Hepatocyte (in vitro differentiated cells): Measurements from ENCODE around the gene RNF25. TPM values are rescaled to one million over a fixed set of nuclear protein-coding genes. Genes with fewer than 3 reads are reported as not detected.
A peak's percentile ranks its signal among the peaks of the same experiment; 100 is the strongest.

Source experiments
- DNase-seq: peaks from one replicate; pipeline ENCODE4 v3.0.0-alpha.2; 2016; ENCODE audit warnings: low spot score
- H2AFZ ChIP-seq: fragments of 200-600 bp; sonication (generic); 2 replicates; pipeline ENCODE4 v1.6.0; 2016; ENCODE audit warnings: antibody characterized with exemption, mild to moderate bottlenecking
- H3K27ac ChIP-seq: fragments of 200-600 bp; sonication (generic); 2 replicates; pipeline ENCODE4 v1.5.1; 2016; ENCODE audit warnings: mild to moderate bottlenecking
- H3K27me3 ChIP-seq: fragments of 200-600 bp; sonication (generic); 2 replicates; pipeline ENCODE4 v1.6.1; 2016
- H3K36me3 ChIP-seq: fragments of 200-600 bp; sonication (generic); replicated peaks from 2 replicates; pipeline ENCODE4 v1.5.1; 2016; ENCODE audit warnings: low read depth; ENCODE audit not compliant: insufficient read depth
- H3K4me1 ChIP-seq: fragments of 200-600 bp; sonication (generic); 2 replicates; pipeline ENCODE4 v1.5.1; 2016; ENCODE audit warnings: mild to moderate bottlenecking, moderate library complexity; ENCODE audit not compliant: insufficient read depth
- H3K4me2 ChIP-seq: fragments of 200-600 bp; sonication (generic); 2 replicates; pipeline ENCODE4 v1.6.0; 2016
- H3K4me3 ChIP-seq: fragments of 200-600 bp; sonication (generic); 2 replicates; pipeline ENCODE4 v1.5.1; 2016; ENCODE audit warnings: mild to moderate bottlenecking
- H3K79me2 ChIP-seq: fragments of 200-600 bp; sonication (generic); 2 replicates; pipeline ENCODE4 v1.6.0; 2017; ENCODE audit warnings: mild to moderate bottlenecking
- H3K9me2 ChIP-seq: fragments of 200-600 bp; sonication (generic); replicated peaks from 2 replicates; pipeline ENCODE4 v1.6.0; 2017; ENCODE audit warnings: mild to moderate bottlenecking; ENCODE audit not compliant: insufficient read depth
- H3K9me3 ChIP-seq: fragments of 200-600 bp; sonication (generic); 2 replicates; pipeline ENCODE4 v1.5.1; 2016; ENCODE audit warnings: low read depth, mild to moderate bottlenecking
- H4K20me1 ChIP-seq: fragments of 200-600 bp; sonication (generic); 2 replicates; pipeline ENCODE4 v1.6.0; 2016; ENCODE audit warnings: mild to moderate bottlenecking; ENCODE audit not compliant: insufficient read depth, poor library complexity, severe bottlenecking
- CTCF ChIP-seq: fragments of 200-600 bp; sonication (generic); IDR thresholded peaks from 2 replicates; pipeline ENCODE4 v1.5.1; 2016; ENCODE audit warnings: antibody characterized with exemption, mild to moderate bottlenecking; ENCODE audit not compliant: poor library complexity
- EZH2 ChIP-seq: fragments of 200-600 bp; sonication (generic); IDR thresholded peaks from 2 replicates; pipeline ENCODE4 v1.6.1; 2016; ENCODE audit warnings: antibody characterized with exemption, mild to moderate bottlenecking, borderline replicate concordance
- EZH2phosphoT487 ChIP-seq: fragments of 200-600 bp; sonication (generic); IDR thresholded peaks from one replicate; pipeline ENCODE4 v1.6.1; 2018; ENCODE audit warnings: antibody characterized with exemption, mild to moderate bottlenecking, low read depth, moderate library complexity; ENCODE audit not compliant: unreplicated experiment, severe bottlenecking
- WGBS: methylation state at CpG from one replicate; pipeline ENCODE4 v1.1.6; 2016; ENCODE audit warnings: low lambda C conversion rate; ENCODE audit errors: missing lambda C conversion rate; 5-methylcytosine and 5-hydroxymethylcytosine counted together
- polyA plus RNA-seq: library from polyadenylated mRNA; unstranded; fragments of >200 nt; fragmentation: Nextera tagmentation; extraction: Ambion mirVana; gene quantifications from 2 replicates; pipeline ENCODE4 v1.2.1, GENCODE V29; 2016
- total RNA-seq: library from RNA; depleted of rRNA; stranded (reverse); fragments of >200 nt; gene quantifications from 2 replicates; pipeline ENCODE4 v1.2.3, GENCODE V29; 2014

RNF25 gene
- total and polyA plus RNA-seq, 2 experiments from 2014 or later: 21.0 to 32.4 TPM

- H3K4me3 ChIP-seq: no peak overlapping the region
- no peak overlapping the region for H3K27ac ChIP-seq
- no peak for DNase-seq
- no peak overlapping the region for H2AFZ ChIP-seq
- no peaks in the 10 kb centered on the region for H3K36me3 ChIP-seq
- no peaks in the 10 kb centered on the region for H3K9me3 ChIP-seq
- H3K4me1 ChIP-seq: no peaks in the 10 kb centered on the region
- no peak for TF ChIP-seq EZH2
- no peak for TF ChIP-seq EZH2phosphoT487
- TF ChIP-seq CTCF: no peak
- H4K20me1 ChIP-seq: no peaks in the 10 kb centered on the region
- H3K9me2 ChIP-seq: no peaks in the 10 kb centered on the region
- no peaks in the 10 kb centered on the region for H3K79me2 ChIP-seq
- H3K4me2 ChIP-seq: no peak overlapping the region
- no peaks in the 10 kb centered on the region for H3K27me3 ChIP-seq
- 91% methylated on average over 9 of the region's 9 CpGs for WGBS
These were observed 53.5 kb downstream of the RNF25 start for GRCh38 chr2:218618102-218618860.

GRCh38 chr2:218615868-218616315, 55.9 kb downstream of the RNF25 start:
- no peaks in the 10 kb centered on the region for H4K20me1 ChIP-seq
- H2AFZ ChIP-seq: no peak overlapping the region
- no peak overlapping the region for H3K4me3 ChIP-seq
- no peak overlapping the region for H3K27ac ChIP-seq
- TF ChIP-seq CTCF (no peak), EZH2phosphoT487 (no peak), EZH2 (no peak)
- no peaks in the 10 kb centered on the region for H3K79me2 ChIP-seq
- H3K4me1 ChIP-seq: no peaks in the 10 kb centered on the region
- H3K9me3 ChIP-seq: no peaks in the 10 kb centered on the region
- 65% methylated on average over 6 of the region's 6 CpGs for WGBS
- no peaks in the 10 kb centered on the region for H3K36me3 ChIP-seq
- H3K27me3 ChIP-seq: no peaks in the 10 kb centered on the region
- H3K4me2 ChIP-seq: no peak overlapping the region
- peak; percentile 50 for DNase-seq
- no peaks in the 10 kb centered on the region for H3K9me2 ChIP-seq

Other genes starting within 250 kb of the RNF25 start
- gene USP37, start 103.7 kb downstream of the RNF25 start, total RNA-seq: 10.2 and 12.8 TPM in 2 replicates
- 4.2 and 5.7 TPM in 2 replicates for gene USP37, start 103.7 kb downstream of the RNF25 start, polyA plus RNA-seq
- 44.5 and 51.3 TPM in 2 replicates for gene CNOT9, start 103.2 kb downstream of the RNF25 start, total RNA-seq
- gene CNOT9, start 103.2 kb downstream of the RNF25 start, polyA plus RNA-seq: 16.2 and 21.4 TPM in 2 replicates
- gene PLCD4, start 64.1 kb downstream of the RNF25 start, total RNA-seq: 0.52 and 1.7 TPM in 2 replicates
- gene PLCD4, start 64.1 kb downstream of the RNF25 start, polyA plus RNA-seq: 0.65 and 1.0 TPM in 2 replicates
- gene ZNF142, start 12.4 kb downstream of the RNF25 start, total RNA-seq: 5.4 and 6.0 TPM in 2 replicates
- gene ZNF142, start 12.4 kb downstream of the RNF25 start, polyA plus RNA-seq: 7.7 and 8.9 TPM in 2 replicates
- gene BCS1L, start 12.3 kb downstream of the RNF25 start, total RNA-seq: 21.6 and 24.3 TPM in 2 replicates
- gene BCS1L, start 12.3 kb downstream of the RNF25 start, polyA plus RNA-seq: 48.1 and 58.3 TPM in 2 replicates
- 14.4 and 29.9 TPM in 2 replicates for gene STK36, start 84 bp upstream of the RNF25 start, total RNA-seq
- gene STK36, start 84 bp upstream of the RNF25 start, polyA plus RNA-seq: 37.2 and 42.7 TPM in 2 replicates
- 18.2 and 19.8 TPM in 2 replicates for gene TTLL4, start 38.8 kb upstream of the RNF25 start, total RNA-seq
- gene TTLL4, start 38.8 kb upstream of the RNF25 start, polyA plus RNA-seq: 23.7 and 30.2 TPM in 2 replicates
- gene CYP27A1, start 110.1 kb upstream of the RNF25 start, total RNA-seq: 34.5 and 38.8 TPM in 2 replicates
- 35.9 and 44.8 TPM in 2 replicates for gene CYP27A1, start 110.1 kb upstream of the RNF25 start, polyA plus RNA-seq
- gene PRKAG3, start 159.8 kb upstream of the RNF25 start, total RNA-seq: not detected in 2 replicates
- gene PRKAG3, start 159.8 kb upstream of the RNF25 start, polyA plus RNA-seq: 0.23 TPM in 1 of 2 replicates, not detected in the other
- 7.1 and 11.3 TPM in 2 replicates for gene WNT6, start 187.8 kb upstream of the RNF25 start, total RNA-seq
- 22.8 and 39.3 TPM in 2 replicates for gene WNT6, start 187.8 kb upstream of the RNF25 start, polyA plus RNA-seq
- gene WNT10A, start 208.8 kb upstream of the RNF25 start, total RNA-seq: 1.9 and 2.3 TPM in 2 replicates
- 1.9 and 5.7 TPM in 2 replicates for gene WNT10A, start 208.8 kb upstream of the RNF25 start, polyA plus RNA-seq